GM19238 (cell line): ENCODE measurements around the gene ORAI3.
A peak's percentile ranks its signal among the peaks of the same experiment; 100 is the strongest.

Experiments
- DNase-seq: peaks from one replicate; pipeline ENCODE4 v3.0.0; 2011; ENCODE audit warnings: low spot score; ENCODE audit not compliant: insufficient read length

Gene ORAI3

DNA sequence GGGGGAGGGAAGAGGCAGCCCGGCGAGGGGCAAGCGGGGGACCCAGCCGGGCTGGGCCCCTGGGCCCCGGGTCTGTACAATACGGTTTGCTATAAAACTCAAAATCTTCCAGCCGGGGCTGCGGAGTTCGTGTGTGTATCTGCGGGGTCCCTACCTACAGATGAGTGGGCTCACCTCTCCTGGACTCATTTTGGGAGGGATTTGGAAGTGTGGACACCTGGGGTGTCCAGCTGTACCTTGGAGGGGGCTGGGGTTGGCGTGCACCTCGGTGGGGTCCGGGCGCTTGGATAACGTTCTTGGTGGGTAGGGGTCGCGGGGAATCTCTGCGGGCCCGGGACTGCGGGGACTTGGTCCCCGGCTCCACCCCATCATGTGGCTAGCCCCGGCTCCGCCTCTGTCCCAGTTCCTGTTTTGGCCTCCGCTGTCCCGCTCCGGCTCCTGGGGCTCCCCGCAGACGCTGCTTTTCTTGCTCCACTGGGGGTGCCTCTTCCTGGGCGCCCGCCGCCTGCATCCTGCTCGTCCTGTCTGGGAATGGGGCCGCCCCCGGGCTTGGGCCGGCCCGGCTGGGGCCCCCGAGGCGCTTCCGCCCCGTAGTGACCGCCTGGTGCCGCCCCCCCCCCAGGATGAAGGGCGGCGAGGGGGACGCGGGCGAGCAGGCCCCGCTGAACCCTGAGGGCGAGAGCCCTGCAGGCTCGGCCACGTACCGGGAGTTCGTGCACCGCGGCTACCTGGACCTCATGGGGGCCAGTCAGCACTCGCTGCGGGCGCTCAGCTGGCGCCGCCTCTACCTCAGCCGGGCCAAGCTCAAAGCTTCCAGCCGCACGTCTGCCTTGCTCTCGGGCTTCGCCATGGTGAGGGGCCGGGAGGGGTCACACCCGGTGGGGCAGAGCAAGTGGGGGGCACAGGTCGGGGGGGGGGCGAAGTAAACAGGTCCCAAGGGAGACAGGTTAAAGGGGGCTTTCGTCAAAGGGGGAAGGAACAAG is at the start of gene ORAI3:
ORAI3 (plus strand) TSS at position 402 of the 983 bp plus-strand sequence; CDS start at position 624, 222 bp downstream.
- DNase-seq = peak; percentile 78

DNA sequence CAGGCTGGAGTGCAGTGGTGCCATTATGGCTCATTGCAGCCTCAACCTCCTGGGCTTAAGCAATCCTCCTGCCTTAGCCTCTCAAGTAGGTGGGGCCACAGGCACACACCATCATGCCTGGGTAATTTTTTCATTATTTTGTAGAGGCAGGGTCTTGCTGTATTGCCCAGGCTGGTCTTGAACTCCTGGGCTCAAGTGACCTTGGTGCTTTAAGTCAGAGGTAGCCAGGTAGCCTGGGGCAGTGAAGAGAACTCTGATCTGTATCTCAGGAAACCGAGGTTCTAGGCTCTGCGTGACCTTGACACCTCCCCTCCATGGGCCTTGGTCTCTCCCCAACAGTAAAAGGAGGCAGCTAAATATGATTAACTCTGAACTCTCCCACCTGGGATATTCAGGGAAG is 49.1 kb upstream of the ORAI3 start:
- DNase-seq = no peak

DNA sequence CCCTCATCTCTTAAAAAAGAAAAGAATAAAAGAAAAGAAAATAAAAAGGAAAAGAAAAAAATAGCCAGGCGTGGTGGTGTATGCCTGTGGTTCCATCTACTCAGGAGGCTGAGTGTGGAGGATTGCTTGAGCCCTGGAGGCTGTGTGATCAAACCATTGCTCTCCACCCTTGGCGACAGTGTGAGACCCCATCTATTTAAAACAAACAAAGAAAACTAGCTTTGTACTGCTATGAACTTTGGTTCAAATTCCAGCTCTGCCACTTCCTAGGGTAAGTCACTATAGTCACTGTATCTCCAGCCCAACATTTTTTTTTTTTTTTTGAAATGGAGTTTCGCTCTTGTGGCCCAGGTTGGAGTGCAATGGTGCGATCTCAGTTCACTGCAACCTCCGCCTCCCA is 48.3 kb upstream of the ORAI3 start:
- no peak for DNase-seq

DNA sequence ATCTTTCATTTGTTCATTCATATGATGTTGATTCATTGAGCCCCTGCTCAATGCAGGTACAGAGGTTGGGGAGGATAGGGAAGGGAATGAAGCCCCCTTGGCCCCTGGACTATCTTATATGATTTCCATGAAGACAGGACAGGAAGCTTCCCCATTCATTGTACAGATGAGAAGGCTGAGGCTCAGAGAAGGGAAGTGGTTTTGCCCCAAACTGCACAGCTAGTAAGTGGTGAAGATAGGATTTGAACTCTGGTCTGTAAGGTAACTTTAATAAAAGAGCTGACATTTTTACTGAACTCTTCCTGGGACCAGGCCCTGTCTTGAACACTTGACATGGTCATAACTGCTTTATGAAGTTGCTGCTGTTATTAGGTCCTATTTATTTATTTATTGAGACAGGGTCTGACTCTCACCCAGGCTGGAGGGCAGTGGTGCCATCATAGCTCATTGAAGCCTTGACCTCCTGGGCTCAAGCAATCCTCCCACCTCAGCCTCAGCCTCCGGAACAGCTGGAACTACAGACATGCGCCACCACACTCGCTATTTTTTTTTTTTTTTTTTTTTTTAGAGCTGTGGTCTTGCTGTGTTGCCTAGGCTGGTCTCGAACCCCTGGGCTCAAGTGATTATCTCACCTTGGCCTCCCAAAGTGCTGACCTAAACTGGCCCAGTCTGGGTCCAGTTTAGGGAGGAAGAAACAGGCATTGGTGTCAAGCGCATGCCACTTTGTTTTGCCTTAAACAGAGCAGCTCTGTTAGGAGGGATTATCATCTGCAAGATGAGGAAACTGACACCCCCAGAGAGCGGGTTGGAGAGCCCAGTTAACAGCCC is 47.5 kb upstream of the ORAI3 start:
- DNase-seq = no peak

DNA sequence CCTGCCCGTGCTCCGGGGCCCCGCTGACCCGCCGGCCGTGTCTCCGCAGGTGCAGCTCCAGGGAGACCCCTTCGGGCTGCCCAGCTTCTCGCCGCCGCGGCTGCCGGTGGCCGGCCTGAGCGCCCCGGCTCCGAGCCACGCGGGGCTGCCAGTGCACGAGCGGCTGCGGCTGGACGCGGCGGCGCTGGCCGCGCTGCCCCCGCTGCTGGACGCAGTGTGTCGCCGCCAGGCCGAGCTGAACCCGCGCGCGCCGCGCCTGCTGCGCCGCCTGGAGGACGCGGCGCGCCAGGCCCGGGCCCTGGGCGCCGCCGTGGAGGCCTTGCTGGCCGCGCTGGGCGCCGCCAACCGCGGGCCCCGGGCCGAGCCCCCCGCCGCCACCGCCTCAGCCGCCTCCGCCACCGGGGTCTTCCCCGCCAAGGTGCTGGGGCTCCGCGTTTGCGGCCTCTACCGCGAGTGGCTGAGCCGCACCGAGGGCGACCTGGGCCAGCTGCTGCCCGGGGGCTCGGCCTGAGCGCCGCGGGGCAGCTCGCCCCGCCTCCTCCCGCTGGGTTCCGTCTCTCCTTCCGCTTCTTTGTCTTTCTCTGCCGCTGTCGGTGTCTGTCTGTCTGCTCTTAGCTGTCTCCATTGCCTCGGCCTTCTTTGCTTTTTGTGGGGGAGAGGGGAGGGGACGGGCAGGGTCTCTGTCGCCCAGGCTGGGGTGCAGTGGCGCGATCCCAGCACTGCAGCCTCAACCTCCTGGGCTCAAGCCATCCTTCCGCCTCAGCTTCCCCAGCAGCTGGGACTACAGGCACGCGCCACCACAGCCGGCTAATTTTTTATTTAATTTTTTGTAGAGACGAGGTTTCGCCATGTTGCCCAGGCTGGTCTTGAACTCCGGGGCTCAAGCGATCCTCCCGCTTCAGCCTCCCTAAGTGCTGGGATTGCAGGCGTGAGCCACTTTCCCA is 46.6 kb upstream of the ORAI3 start:
- DNase-seq = peak; percentile 79

DNA sequence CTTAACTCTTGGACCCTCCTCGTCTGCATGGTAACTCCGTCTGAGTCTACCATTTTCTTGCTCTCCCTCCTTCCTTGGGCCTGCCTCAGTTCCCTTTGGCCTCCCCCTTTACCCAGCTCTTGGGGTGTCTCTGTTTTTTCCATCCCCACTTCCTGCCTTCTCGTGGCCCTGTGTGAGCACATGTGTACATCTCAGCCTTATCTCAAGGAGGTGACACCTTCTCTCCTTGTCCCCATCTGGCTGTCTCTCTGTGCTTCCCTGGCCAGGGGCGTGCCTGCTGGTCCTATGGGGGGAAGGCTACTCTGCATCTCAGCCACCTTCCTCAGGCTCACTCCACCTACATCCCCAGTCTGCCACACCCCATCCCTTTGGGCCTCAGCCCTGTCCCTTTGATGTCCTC is 45.9 kb upstream of the ORAI3 start:
- DNase-seq = no peak

DNA sequence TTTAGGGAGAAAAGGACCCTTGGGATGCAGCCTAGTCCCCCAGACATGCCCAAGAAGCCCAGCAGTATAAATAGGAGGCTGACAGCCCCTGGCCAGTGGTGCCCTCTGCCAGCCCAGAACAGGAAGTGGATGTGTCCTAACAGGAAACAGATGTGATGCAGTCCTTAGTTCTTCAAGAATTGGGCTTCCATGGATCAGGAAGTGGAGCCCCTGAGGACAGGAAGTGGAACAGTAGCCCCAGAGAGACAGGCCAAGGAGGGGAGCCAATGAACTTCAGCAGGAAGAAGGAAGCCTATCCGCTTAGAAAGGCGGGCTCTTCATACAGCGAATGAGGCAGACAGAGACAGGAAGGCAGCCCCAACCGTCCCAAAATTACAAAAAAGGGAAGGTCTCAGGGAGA is 45.3 kb upstream of the ORAI3 start:
- peak; percentile 50 for DNase-seq

DNA sequence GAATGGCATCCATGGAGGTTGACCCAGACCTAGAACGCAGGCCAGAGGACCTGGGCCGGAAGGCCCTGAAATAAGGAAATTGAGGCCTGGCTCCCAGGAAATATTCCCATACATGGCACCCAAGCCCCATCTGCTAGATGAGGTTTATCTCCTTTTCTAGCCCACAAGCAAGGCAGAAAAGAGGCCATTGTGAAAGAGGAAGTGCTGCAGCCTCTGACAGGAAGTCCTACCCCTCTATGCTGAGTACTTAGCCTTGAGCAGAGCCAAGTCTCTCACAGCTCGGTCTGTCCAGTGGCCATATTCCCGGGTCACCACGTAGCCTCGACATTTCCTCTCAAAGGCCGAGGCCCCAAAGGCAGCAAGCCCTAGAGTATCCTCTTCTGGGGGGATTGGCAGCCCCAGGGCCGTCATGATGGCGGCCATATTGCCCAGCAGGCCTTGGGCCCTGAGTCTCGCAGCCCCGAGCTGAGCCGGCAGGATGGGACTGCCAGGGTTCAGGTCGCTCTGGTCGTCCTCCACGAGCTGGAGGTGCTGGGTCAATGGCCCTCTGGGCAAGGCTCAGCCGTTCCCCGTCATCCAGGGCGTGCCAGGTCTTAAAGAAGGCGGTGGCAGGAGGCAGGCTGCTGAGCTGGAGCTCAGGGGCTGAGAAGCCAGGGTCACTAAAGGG is 44.6 kb upstream of the ORAI3 start:
- DNase-seq = no peak

DNA sequence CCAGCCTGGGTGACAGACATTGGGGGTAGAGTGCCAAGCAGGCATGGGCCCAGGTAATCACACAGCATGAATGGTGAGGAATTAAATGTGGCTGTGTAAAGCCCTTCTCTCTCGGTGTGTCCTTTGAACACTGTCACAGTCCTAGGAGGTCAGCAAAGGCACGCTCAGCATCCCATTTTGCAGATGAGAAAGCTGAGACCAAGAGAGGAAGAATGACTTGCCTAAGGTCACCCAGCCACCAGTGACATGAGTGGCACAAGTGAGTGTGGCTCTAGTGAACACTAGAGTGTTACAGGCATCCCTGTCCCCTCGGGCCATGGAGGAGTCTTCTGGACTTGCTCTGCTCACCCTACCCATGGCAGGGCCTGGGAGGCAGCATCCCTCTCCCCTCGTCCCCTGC is 41.8 kb upstream of the ORAI3 start:
- no peak for DNase-seq

DNA sequence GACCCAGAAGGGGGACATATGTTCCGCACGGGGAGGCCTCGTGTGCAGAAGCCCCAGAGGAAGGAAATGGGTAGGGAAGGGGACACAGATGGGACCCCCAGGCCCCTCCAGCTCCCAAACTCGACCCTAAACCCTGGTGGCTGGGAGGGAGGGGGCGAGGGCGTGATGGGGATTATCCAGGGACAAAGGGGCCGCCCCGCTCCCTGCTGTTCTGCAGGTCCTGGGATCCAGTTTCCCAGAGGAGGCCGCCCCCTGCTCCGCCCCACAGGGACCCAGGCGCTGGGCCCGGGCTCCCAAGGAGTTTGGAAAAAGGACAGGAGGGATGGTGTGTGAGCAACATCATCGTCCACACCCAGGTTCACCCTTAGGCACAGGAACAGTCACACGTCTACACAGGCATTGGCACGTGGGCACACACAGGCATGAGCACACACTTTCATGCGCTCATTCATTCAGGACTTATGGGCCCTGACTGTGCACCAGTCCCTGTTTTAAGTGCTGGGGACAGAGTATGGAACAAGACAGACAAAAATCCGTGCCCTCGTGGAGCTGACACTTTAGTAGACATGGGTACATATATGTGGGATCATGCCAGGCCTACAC is 38.3 kb upstream of the ORAI3 start:
- DNase-seq = no peak

DNA sequence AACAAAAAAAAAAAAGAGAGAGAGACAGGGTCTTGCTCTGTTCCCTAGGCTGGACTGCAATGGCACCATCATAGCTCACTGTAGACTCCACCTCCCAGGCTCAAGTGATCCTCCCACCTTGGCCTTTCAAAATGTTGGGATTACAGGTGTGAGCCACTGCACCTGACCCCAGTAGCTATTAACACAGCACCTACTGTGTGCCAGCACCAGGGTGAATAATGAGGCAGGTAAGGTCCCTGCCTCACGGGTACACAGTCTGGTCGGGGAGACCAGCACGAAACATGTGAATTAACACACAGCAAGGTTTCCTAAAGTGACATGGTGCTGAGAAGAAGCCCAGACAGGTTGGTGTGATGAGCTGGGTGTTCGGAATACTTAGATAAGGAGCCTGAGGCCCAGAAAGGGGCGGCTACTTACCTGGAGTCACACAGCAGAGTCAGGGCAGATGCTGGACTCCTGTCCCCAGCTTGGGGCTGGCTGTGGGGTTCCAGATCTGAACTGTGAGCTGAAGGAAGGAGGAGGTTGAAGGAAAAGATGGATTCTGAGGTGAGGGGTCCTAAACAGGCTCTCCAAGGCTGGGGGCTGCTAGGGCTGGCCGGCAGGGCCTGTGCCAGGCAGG is 36.0 kb upstream of the ORAI3 start:
- no peak for DNase-seq

DNA sequence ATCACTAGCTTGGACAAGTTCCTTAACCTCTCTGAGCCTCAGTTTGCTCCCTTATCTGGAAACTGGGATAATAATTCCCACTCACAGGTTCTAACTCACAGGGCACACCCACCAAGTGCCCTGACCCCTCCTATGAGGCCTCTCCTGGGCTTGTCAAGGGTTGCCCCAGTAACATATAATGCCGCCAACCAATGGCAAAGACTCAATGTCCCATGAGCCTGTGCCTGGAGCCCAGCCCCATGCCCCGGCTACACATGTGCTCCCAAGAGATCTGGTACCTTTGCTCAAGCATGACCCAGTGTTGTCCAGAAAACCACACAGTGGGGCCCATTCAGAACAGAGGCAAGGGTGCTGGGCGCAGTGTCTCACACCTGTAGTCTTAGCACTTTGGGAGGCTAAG is 34.0 kb upstream of the ORAI3 start:
- DNase-seq = no peak

DNA sequence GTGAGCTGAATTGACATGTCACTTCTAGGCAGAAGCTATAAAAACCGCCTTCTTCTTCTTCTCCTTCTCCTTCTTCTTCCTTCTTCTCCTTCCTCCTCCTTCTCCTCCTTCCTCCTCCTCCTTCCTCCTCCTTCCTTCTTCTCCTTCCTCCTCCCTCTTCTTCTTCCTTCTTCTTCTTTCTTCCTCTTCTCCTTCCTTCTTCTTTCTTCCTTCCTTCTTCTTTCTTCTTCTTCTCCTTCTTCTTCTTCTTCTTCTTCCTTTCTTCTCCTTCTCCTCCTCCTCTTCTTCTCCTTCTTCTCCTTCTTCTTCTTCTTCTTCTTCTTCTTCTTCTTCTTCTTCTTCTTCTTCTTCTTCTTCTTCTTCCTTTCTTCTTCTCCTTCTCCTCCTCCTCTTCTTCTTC is 30.3 kb upstream of the ORAI3 start:
- DNase-seq = no peak

DNA sequence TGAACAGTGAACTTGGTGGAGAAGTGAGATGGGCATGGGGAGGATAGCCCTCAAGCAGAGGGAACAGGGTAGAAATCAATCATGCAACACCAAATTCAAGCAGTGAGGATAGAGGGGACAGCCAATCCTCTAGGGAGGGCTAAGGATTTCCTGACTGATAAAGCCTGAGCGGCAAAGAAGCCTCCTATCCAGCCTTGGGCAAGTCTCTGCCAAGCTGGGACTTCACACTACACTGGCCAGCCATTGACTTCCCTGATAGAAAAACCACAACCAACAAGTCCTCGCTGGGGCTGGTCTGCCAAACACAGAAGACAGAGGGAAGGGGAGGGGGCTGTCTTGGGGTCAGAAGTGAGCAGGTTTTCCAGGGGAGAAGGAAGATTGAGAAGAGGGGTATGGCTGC is 28.0 kb upstream of the ORAI3 start:
- no peak for DNase-seq

DNA sequence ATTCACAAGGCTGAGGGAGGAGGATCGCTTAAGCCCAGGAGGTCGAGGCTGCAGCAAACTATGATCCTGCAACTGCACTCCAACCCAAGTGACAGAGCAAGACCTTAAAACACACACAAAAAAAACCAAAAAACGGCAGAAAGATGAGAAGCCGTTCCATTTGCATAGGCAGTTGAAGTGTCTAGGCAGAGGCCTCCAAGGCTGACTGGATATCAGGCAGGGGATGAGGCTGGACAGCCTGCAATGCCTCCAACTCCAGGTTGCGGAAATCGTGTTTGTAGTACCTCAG is 27.5 kb upstream of the ORAI3 start:
- no peak for DNase-seq

DNA sequence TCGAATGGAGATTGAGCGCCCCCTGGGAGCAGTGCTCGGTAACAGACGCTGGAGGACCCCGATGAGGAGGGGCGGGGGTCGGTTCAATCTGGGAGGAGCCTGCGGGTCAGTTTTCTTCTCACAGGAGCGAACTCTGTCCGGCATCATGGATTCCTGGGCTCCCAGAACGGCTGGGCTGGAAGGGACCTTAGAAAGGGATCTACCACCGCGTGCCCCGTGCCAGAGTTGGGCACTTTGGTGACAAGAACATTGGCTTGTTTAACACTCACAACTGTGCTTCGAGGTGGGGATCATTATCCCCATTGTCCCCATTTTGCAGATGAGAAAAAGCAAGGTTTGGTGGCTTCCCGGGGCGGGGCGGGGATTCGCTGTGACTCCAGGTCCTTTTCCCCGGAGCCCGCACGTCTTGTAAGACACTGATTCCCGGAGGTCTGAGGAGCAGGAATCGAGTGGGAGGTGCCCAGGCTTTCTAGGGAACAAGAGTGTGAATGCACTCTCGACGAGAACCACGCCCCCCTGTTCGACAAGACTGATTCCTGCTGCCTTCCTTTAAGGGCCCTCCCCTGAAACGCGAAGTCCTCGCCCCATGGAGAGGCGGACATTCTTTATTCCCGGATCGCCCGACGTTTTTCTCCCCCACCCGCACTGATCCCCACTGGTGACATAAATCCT is 27.0 kb upstream of the ORAI3 start:
- peak; percentile 66 for DNase-seq

DNA sequence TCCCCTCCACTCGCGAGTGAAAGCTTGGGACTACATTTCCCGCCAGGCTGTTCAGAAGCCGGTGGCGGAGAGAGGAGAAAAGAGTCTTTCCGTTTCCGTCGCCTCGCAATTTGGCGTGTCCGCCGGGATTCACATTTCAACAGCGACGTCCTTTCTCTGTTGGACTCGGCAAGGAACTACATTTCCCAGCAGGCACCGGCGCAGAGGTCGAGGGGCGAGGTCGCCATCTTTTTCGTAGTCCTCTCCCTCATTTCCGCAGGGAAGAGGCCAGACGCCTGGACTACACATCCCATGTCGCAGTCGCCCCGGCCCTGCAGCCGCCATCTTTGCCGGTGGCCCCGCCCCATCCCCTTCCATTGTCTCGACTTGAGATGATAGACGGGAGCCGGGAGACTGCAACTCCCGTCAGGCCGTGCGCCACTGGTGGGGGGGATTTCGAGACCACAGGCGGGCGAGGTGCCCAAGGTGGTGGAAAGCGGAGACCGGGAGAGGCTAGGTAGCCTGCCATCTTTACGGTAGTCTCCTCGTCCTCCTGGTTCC is 26.4 kb upstream of the ORAI3 start:
- peak; percentile 93 for DNase-seq

DNA sequence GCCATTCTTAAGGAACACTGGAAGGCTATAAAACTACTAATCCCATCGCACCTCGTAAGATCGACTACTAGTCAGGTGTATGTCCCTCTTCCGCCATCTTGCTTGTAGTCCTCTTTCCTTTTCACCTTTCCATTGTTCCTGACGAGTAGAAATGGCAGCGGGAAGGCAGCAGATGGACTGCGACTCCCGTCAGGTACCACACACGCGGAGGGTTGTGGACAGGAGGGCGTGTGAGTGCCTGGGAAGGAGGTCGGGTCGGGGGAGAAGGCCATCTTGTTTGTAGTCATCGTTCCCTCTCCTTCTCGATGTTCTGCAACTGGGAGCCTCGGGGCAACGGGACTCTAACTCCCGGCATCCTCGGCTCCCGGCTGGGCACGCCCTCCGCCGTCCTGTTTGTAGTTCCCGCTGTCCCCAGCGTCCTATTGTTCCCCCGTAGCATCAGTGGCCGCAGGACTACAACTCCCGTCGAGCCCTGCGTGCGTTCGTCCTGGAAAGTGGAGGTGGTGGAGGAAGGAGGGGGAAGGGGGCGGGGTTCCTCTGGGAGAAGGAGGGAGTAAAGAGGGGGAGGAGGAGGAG is 25.8 kb upstream of the ORAI3 start:
- DNase-seq = peak; percentile 96

DNA sequence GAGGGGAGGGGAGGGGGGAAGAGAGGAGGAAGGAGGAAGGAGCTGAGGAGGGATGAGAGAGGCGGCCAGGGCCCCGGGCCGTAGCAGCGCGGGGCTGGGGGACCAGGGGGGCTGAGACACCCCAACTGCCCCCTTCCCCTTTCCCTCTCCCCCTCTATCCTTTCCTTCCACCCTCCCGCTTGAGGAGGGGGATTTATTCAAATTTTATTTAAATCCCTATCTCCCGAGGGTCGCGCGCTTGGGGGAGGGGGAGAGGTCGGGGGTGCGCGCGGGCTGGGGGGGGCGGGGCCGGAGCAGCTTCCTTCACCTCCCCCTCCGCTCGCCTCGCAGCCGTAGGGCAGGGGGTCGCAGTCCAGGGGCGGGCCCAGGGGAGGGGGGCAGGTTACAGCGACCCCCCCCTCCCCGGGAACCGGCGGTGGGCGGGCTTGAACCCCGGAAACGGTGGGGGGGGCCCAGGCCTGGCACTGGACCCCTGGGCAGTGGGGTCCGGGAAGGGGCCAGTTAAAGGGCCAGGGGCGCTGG is 25.3 kb upstream of the ORAI3 start, which contains the start of gene FBXL19:
FBXL19 (plus strand) TSS at position 19 of the 522 bp plus-strand sequence. CDS start 2,183 bp downstream, outside the sequence.
- DNase-seq = no peak
